ENCODE results near the gene MAP4K4. TPM values are rescaled to one million over a fixed set of nuclear protein-coding genes. Genes with fewer than 3 reads are reported as not detected.

Gene MAP4K4
- 98.2 to 122 TPM (median 121 TPM) in 3 replicates for total RNA-seq
- long read RNA-seq, full-length matches to known transcripts: 10 of 122 reads
- long read RNA-seq, partial matches to known transcripts: 10 of 122 reads
- long read RNA-seq, other reads (novel, unspliced or antisense): 102 of 122 reads

DNA sequence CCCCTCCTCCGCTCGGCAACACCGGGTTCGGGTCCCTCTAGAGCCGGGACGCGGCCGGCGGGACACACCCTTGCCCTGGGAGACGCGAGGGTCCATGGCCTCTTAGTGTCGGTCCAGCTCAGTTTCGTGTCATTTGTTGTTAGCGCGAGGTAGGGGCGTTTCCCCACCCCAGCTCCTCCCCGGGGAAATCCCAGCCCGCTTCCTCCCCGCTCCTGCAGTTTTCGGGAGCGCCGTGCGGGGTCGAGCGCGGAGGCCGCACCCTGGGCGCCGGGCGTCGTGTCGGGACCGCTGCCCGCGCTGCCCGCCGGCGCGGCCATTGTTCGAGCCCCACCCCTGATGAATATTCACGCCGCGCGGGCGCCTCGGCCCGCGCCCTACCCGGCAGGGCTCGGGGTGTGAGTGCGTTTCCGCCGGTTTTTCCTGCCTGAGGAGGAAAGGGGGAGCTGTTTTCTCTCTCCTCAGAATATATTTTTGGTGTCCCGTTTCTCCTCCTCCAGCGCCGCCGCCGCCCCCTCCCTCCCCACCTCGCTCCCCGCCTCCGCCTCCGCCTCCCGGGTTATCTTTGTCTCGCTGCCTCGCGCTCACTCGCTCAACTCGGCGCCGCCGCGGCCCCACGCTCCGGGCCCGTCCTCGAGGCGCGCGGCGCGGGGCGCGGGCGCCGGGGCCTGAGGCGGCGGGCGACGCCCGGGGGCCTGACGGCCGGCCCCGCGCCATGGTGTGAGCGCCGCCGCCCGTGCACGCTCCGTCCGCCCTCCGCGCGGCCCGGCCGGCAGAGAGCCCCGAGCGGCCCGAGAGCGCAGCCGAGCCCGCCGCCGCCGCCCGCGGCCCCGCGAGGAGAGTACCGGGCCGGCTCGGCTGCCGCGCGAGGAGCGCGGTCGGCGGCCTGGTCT, at the start of gene MAP4K4:
Gene MAP4K4, plus strand, starts transcription at position 584 of the 890 bp plus-strand sequence. CDS start 374 bp downstream, outside the sequence.
- Mint-ChIP-seq H3K9me3 (ENCODE audit: low read depth) (no peaks in the 10 kb centered on the region), H3K4me3 (ENCODE audit: unreplicated experiment) (peak within 1 kb of the TSS; percentile 75), H3K27me3 (ENCODE audit: low read depth) (no peaks in the 10 kb centered on the region), H3K4me1 (ENCODE audit: low read depth) (peaks cover 9% of the 10 kb centered on the region), H3K36me3 (ENCODE audit: low read depth) (peaks cover 4% of the 10 kb centered on the region), H3K27ac (ENCODE audit: unreplicated experiment) (peak within 1 kb of the TSS; percentile 78)
- TF ChIP-seq, protein P1, sequence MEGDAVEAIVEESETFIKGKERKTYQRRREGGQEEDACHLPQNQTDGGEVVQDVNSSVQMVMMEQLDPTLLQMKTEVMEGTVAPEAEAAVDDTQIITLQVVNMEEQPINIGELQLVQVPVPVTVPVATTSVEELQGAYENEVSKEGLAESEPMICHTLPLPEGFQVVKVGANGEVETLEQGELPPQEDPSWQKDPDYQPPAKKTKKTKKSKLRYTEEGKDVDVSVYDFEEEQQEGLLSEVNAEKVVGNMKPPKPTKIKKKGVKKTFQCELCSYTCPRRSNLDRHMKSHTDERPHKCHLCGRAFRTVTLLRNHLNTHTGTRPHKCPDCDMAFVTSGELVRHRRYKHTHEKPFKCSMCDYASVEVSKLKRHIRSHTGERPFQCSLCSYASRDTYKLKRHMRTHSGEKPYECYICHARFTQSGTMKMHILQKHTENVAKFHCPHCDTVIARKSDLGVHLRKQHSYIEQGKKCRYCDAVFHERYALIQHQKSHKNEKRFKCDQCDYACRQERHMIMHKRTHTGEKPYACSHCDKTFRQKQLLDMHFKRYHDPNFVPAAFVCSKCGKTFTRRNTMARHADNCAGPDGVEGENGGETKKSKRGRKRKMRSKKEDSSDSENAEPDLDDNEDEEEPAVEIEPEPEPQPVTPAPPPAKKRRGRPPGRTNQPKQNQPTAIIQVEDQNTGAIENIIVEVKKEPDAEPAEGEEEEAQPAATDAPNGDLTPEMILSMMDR (IDR thresholded peaks at IDR 0.05): peak; percentile 74
- no peak for DNase-seq (ENCODE audit: low spot score)

DNA sequence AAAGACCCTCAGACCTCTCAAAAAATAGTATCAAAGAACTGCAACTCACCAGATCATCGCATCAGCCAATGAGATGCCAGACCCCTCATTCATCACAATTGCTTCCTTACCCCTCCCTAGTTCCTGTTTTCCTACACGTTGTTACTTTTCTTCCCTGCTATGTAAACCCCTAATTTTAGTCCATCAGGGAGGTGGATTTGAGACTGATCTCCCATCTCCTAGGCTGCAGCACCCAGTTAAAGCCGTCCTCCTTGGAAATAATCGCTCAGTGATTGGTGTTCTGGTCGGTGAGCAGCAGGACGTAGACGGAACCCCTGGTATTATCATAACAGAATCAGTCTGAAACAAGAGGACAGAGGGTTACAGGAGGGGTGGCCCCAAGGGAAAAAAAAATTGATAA, 44.0 kb upstream of the MAP4K4 start:
- Mint-ChIP-seq H3K36me3 (ENCODE audit: low read depth) (peaks cover 2% of the 10 kb centered on the region), H3K27ac (ENCODE audit: unreplicated experiment) (no peak overlapping the region), H3K4me3 (ENCODE audit: unreplicated experiment) (no peak overlapping the region), H3K4me1 (ENCODE audit: low read depth) (peaks cover 2% of the 10 kb centered on the region), H3K9me3 (ENCODE audit: low read depth) (peaks cover 5% of the 10 kb centered on the region), H3K27me3 (ENCODE audit: low read depth) (no peaks in the 10 kb centered on the region)
- no peak for DNase-seq (ENCODE audit: low spot score)
- TF ChIP-seq, protein P1 (IDR thresholded peaks at IDR 0.05): no peak

DNA sequence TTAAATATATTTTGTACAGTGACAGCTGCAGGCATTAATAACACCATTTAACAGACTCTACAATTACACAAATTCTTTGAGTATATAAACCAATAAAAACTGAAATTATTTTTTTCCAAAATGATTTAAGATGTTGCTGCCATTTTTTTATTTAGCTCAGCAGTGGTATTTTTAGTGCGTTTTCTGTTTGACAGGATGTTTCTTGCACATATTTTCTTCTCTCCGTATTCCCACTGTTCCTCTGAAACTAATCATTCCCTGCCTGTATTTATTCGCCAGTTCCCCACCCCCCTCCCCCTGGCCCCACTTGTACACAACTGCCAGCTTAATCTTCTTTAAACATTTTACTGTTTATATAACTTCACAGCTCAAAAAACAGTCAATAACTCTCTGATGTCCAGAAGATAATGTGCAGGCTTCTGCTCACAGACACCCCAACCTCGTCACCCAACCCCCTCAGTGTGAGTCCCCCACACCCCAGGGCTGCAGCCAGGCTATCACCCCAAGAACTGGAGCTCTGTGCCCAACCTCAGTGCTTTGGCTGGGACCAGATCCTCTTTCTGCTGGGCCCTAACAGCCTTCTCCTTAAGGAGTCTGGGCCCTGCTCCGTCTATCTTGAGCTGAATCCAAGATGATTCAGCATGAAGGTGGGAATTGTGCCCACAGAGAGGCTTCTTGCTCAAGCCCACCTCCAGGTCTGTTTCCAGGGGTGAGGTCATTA, 41.6 kb upstream of the MAP4K4 start:
- no peak overlapping the region for H3K4me3 Mint-ChIP-seq (ENCODE audit: unreplicated experiment)
- TF ChIP-seq, protein P1 (IDR thresholded peaks at IDR 0.05): no peak
- H3K9me3 Mint-ChIP-seq (ENCODE audit: low read depth): peaks cover 5% of the 10 kb centered on the region
- no peak for DNase-seq (ENCODE audit: low spot score)
- peaks cover 4% of the 10 kb centered on the region for H3K4me1 Mint-ChIP-seq (ENCODE audit: low read depth)
- H3K36me3 Mint-ChIP-seq (ENCODE audit: low read depth): peaks cover 2% of the 10 kb centered on the region
- no peak overlapping the region for H3K27ac Mint-ChIP-seq (ENCODE audit: unreplicated experiment)
- no peaks in the 10 kb centered on the region for H3K27me3 Mint-ChIP-seq (ENCODE audit: low read depth)

DNA sequence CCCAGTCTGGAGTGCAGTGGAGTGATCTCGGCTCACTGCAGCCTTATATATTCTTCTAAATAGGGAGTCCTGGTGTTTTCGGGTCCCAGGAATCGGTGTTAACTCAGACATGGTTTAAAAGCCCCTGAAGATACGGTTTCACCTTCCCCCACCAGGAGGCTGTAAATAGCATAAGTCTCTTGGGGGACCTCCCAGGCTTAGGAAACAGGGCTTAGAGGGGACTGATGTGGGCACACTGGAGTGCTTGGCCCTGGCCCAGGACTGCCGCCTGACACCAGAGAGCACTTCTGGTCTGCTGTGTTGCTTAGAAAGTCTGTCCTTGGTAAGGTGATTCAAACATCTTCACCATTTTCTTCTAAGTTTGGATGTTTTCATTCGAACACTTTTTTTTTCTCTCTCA, 39.7 kb upstream of the MAP4K4 start:
- no peak overlapping the region for H3K4me3 Mint-ChIP-seq (ENCODE audit: unreplicated experiment)
- peaks cover 5% of the 10 kb centered on the region for H3K9me3 Mint-ChIP-seq (ENCODE audit: low read depth)
- DNase-seq (ENCODE audit: low spot score): no peak
- H3K27ac Mint-ChIP-seq (ENCODE audit: unreplicated experiment): no peak overlapping the region
- H3K36me3 Mint-ChIP-seq (ENCODE audit: low read depth): no peaks in the 10 kb centered on the region
- TF ChIP-seq, protein P1 (IDR thresholded peaks at IDR 0.05): no peak
- no peaks in the 10 kb centered on the region for H3K27me3 Mint-ChIP-seq (ENCODE audit: low read depth)
- peaks cover 4% of the 10 kb centered on the region for H3K4me1 Mint-ChIP-seq (ENCODE audit: low read depth)

DNA sequence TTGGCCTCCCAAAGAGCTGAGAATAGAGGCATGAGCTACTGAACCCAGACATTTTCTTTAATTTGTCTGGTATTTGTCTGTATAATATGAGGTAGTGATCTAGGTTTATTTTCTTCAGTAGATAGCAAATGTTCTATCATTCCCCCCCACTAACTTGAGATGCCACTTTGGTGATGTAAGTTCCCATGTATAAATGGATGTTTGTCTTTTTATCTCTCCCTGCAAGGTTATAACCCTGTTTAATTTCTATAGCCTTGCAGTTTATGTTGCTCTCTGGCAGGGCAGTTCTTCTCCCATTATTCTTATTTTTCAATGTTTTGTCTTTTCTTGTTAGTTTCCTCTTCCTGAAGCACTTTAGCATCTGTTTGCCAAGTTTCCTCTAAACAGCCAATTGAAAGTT, 39.1 kb upstream of the MAP4K4 start:
- no peak overlapping the region for H3K4me3 Mint-ChIP-seq (ENCODE audit: unreplicated experiment)
- DNase-seq (ENCODE audit: low spot score): no peak
- H3K9me3 Mint-ChIP-seq (ENCODE audit: low read depth): peaks cover 3% of the 10 kb centered on the region
- no peak overlapping the region for H3K27ac Mint-ChIP-seq (ENCODE audit: unreplicated experiment)
- TF ChIP-seq, protein P1 (IDR thresholded peaks at IDR 0.05): no peak
- no peaks in the 10 kb centered on the region for H3K36me3 Mint-ChIP-seq (ENCODE audit: low read depth)
- H3K27me3 Mint-ChIP-seq (ENCODE audit: low read depth): no peaks in the 10 kb centered on the region
- peaks cover 4% of the 10 kb centered on the region for H3K4me1 Mint-ChIP-seq (ENCODE audit: low read depth)

Data from chondrocyte (in vitro differentiated cells).